ENCODE results near the gene BGN.

DNA sequence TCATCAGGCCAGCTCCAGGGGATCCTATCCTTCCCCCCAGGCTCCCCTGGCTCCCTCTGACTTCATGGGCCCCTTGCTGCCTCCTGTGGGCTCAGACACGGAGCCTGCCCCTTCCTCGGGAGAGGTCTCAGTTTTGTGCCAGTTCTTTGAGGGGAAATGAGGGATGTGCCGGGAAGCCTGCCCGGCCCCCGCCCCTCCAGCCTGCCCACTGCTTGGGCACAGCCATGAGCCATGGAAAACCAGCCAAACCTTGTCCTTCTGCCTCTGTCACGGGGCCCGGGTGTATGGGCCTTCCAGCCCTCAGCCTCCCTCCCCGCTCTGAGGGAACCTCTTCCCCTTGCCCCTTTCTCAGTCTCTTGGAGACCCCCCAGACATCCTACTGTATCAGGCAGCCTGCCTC is 6.8 kb downstream of the BGN start:
- TF ChIP-seq, protein P1, sequence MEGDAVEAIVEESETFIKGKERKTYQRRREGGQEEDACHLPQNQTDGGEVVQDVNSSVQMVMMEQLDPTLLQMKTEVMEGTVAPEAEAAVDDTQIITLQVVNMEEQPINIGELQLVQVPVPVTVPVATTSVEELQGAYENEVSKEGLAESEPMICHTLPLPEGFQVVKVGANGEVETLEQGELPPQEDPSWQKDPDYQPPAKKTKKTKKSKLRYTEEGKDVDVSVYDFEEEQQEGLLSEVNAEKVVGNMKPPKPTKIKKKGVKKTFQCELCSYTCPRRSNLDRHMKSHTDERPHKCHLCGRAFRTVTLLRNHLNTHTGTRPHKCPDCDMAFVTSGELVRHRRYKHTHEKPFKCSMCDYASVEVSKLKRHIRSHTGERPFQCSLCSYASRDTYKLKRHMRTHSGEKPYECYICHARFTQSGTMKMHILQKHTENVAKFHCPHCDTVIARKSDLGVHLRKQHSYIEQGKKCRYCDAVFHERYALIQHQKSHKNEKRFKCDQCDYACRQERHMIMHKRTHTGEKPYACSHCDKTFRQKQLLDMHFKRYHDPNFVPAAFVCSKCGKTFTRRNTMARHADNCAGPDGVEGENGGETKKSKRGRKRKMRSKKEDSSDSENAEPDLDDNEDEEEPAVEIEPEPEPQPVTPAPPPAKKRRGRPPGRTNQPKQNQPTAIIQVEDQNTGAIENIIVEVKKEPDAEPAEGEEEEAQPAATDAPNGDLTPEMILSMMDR (conservative IDR thresholded peaks at IDR 0.05; ENCODE audit: low read depth, low read length), result no peak
- TF ChIP-seq EZH2 (IDR thresholded peaks at IDR 0.05; ENCODE audit: low read length, unreplicated experiment), result no peak
